Measurements from ENCODE around the gene SETBP1.

Gene SETBP1

GRCh38 chr18:44927127-44927849 lies 246.6 kb downstream of the SETBP1 start:
- no peak for TF ChIP-seq CTCF (IDR thresholded peaks at IDR 0.05; ENCODE audit: borderline replicate concordance, control extremely low read depth, extremely low read depth, insufficient read depth, missing control alignments)
- in situ Hi-C loops (cut with MboI; ENCODE audit: low sequenced_read_pairs, unreplicated experiment) = no loop called here
- no peak for DNase-seq (ENCODE audit: low spot score)

GRCh38 chr18:44934901-44935300 lies 254.2 kb downstream of the SETBP1 start:
- no peak for TF ChIP-seq CTCF (IDR thresholded peaks at IDR 0.05; ENCODE audit: borderline replicate concordance, control extremely low read depth, extremely low read depth, insufficient read depth, missing control alignments)
- in situ Hi-C loops (cut with MboI; ENCODE audit: low sequenced_read_pairs, unreplicated experiment) = no loop called here
- no peak for DNase-seq (ENCODE audit: low spot score)

GRCh38 chr18:44935455-44935854 lies 254.8 kb downstream of the SETBP1 start:
- no peak for TF ChIP-seq CTCF (IDR thresholded peaks at IDR 0.05; ENCODE audit: borderline replicate concordance, control extremely low read depth, extremely low read depth, insufficient read depth, missing control alignments)
- no peak for DNase-seq (ENCODE audit: low spot score)
- in situ Hi-C loops (cut with MboI; ENCODE audit: low sequenced_read_pairs, unreplicated experiment) = no loop called here

- no peak for TF ChIP-seq CTCF (IDR thresholded peaks at IDR 0.05; ENCODE audit: borderline replicate concordance, control extremely low read depth, extremely low read depth, insufficient read depth, missing control alignments)
- in situ Hi-C loops (cut with MboI; ENCODE audit: low sequenced_read_pairs, unreplicated experiment) = no loop called here
These were observed 255.8 kb downstream of the SETBP1 start for GRCh38 chr18:44936485-44936884.

GRCh38 chr18:44937960-44938719 lies 257.5 kb downstream of the SETBP1 start:
- no peak for DNase-seq (ENCODE audit: low spot score)
- no peak for TF ChIP-seq CTCF (IDR thresholded peaks at IDR 0.05; ENCODE audit: borderline replicate concordance, control extremely low read depth, extremely low read depth, insufficient read depth, missing control alignments)
- in situ Hi-C loops (cut with MboI; ENCODE audit: low sequenced_read_pairs, unreplicated experiment) = no loop called here

More at GRCh38 chr18:44936485-44936884, 255.8 kb downstream of the SETBP1 start:
- no peak for DNase-seq (ENCODE audit: low spot score)

- TF ChIP-seq CTCF (IDR thresholded peaks at IDR 0.05; ENCODE audit: borderline replicate concordance, control extremely low read depth, extremely low read depth, insufficient read depth, missing control alignments) = no peak
- no peak for DNase-seq (ENCODE audit: low spot score)
- in situ Hi-C loops (cut with MboI; ENCODE audit: low sequenced_read_pairs, unreplicated experiment) = no loop called here
These were observed 258.3 kb downstream of the SETBP1 start for GRCh38 chr18:44938720-44939665.

All from GM13976 (cell line).